HG03097 (cell line): Measurements from ENCODE around the gene TOX2.

Experiments used
- ATAC-seq: cut with Tn5 transposase; IDR thresholded peaks from one replicate; pipeline ENCODE4 v1.9.1; 2021; ENCODE audit not compliant: unreplicated experiment, low FRiP score

The TOX2 gene

DNA sequence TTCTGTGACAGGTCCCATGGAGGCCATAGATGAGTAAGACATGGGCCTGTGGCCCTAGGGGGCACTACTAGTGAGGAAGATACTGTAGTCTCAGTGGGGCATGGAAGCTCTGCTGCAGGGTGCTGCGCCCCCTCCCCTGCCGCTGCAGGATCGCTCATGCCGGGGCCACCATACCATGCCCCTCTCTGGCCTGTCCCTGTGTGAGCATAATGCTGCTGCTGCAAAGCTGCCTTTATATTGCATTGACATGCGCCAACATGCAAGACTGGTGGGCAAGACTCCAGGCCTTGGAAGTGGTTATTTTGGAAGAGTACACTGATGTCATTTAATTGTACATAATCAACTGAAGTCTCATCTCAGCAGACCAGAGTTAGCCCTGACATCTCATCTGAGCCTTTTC is 60.0 kb downstream of the TOX2 start:
- no peak for ATAC-seq

DNA sequence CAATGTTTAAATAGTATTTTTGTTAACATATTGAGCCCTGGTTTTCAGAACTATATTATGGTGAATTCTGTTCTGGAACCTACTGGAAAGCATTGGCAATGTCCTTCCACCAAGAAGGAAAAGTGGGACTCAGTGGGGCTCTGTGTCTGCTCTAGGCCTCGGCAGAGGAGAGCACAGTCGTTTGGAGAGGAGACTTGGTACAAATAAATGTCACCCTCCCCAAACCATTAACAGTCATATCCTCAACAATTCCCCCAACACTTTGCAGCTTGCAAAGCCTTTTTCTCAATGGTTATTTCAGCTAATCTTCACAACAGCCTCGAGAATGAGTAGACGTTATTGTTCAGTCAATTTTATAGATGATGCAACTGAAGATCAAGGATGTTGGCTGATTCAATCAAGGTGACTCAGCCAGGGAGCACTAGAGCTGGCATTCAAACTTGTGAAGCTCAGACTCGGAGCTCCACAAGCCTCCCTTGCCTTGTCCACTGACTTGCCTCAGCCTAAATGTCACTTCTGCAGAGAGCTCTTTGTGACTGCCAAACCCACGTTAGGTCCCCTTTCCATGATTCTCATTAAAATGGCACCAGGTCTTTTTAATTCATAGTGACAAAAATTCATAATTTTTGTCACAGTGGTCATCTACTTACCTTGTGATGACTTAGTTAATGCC is 60.6 kb downstream of the TOX2 start:
- ATAC-seq = no peak

GRCh38 chr20:43976547-43976946 is 61.9 kb downstream of the TOX2 start:
- no peak for ATAC-seq

DNA sequence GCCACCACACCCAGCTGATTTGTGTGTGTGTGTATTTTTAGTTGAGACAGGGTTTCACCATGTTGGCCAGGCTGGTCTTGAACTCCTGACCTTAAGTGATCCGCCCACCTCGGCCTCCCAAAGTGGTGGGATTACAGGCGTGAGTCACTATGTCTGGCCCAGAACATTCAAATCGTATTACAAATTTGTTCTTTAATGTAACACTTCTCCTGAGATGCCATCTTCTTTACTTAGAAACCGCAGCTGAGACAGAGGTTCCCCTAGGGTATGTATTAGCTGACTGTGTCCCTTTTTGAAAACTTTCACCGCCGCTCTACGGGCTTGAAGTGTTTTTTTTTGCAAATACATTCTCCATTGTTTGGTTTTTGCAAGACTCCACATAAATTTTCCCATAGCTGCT is 62.6 kb downstream of the TOX2 start:
- ATAC-seq = no peak

GRCh38 chr20:43977962-43978361 is 63.3 kb downstream of the TOX2 start:
- no peak for ATAC-seq

GRCh38 chr20:43979576-43980105 is 65.0 kb downstream of the TOX2 start:
- no peak for ATAC-seq

- ATAC-seq = no peak
Measured at GRCh38 chr20:43981540-43981939, 66.9 kb downstream of the TOX2 start.

- ATAC-seq = no peak
Measured at GRCh38 chr20:43982016-43982415, 67.4 kb downstream of the TOX2 start.

- ATAC-seq = no peak
Measured at GRCh38 chr20:43982886-43983285, 68.2 kb downstream of the TOX2 start.

GRCh38 chr20:43983359-43983758 is 68.7 kb downstream of the TOX2 start:
- no peak for ATAC-seq

- no peak for ATAC-seq
Measured at GRCh38 chr20:43983904-43984361, 69.3 kb downstream of the TOX2 start.

GRCh38 chr20:43984587-43984986 is 69.9 kb downstream of the TOX2 start:
- ATAC-seq = no peak

- ATAC-seq = no peak
Measured at GRCh38 chr20:43985121-43985520, 70.5 kb downstream of the TOX2 start.

DNA sequence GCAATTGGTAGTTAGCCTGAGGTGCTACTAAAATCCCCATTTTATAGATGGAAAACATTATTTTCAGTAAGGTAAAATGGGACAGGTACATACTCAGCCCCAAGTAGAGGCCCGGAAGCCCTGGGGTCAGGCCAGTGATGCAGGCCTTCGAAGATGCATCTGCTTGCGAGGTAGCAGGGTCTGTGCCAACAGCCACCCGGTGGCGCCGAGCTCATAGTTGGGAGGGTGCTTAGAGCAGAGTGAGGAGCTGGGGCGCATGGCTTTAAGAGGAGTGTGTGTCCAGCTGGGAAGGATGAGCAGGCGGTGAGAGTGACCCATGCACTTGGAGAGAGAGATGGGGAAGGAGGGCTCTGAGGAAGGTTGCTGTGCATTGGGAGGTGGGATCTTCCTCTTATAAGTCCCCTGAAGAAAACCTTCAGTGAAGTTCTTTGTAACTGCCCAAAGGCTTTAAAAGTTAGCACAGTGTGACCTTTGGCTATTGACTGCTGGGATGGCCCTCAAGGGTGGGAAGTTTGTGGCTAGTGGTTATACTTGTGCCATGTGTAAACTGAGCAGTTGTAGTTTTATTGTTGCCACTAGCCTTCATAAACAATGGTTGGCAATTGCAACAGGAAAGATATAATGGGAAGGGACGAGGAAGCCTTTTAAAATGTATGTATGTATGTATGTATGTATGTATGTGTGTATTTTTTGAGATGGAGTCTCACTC is 71.1 kb downstream of the TOX2 start:
- ATAC-seq = no peak

DNA sequence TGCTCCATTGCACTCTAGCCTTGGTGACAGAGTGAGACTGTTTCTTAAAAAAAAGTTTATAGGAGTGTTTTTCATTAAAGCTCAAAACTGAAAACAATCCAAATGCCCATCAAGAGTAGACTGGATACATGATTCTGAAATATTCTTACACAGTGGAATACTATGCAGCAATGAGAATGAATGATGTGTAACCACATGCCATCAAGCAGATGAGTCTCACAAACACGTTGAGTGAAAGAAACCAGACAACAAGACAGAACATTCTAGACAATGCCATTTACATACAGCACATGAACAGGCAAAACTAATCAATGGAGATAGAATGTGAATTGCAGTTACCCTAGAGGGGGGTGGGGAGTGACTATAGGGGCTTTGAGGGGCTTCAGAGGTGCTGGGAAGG is 72.4 kb downstream of the TOX2 start:
- ATAC-seq = no peak

GRCh38 chr20:43987531-43987930 is 72.9 kb downstream of the TOX2 start:
- no peak for ATAC-seq

DNA sequence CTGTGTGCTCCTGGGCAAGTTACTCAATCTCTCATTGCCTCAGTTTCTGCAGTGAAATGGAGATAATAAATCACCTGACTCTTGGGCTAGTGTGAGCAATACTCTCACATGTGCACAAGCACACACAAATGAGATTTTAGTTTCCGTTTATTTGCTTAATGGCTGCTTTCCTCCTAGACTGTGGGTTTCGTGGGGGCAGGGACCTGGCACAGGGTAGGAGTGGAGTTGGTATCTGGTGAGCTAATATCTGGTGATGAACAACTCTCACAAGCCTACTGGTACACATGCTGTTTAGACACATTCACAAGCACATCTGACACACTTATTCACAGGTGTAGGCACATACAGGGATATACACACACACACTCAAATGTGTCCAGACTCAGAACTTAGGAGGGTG is 73.8 kb downstream of the TOX2 start:
- no peak for ATAC-seq

GRCh38 chr20:43988867-43989266 is 74.2 kb downstream of the TOX2 start:
- ATAC-seq = no peak

GRCh38 chr20:43991261-43991660 is 76.6 kb downstream of the TOX2 start:
- no peak for ATAC-seq

- ATAC-seq = no peak
Measured at GRCh38 chr20:43991982-43992381, 77.3 kb downstream of the TOX2 start.

GRCh38 chr20:43992885-43993284 is 78.2 kb downstream of the TOX2 start:
- no peak for ATAC-seq

DNA sequence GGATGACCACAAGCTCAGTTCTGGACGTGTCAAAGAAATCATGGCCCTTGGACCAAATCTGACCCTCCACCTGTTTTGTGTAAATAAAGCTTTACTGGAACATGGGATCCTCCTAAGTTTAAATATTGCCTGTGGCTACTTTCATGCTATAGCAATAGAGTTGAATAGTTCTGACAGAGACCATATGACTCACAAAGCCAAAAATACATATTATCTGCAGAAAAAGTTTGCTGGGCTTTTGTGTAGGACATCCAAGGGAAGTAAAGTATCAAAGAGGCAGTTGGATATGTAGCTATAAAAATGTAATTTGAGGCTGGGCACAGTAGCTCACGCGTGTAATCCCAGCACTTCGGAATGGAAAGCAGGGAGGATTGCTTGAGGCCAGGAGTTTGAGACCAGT is 78.9 kb downstream of the TOX2 start:
- ATAC-seq = no peak
